Activated T-helper 17 cell treated with anti-CD3 and anti-CD28 coated beads, Interleukin-2, amount 50 U/mL, for 72 hours (primary cell): ENCODE data around the gene SCD5. TPM values are rescaled to one million over a fixed set of nuclear protein-coding genes. Genes with fewer than 3 reads are reported as not detected.
"Not testable (repeated sequence)": the region's sequence is repeated elsewhere in the genome, so short reads cannot be mapped to it uniquely, and the experiment has no call there.

Experiments
- ATAC-seq: fragments of 150-1000 bp; cut with Tn5 transposase; replicated peaks from 2 replicates; pipeline ENCODE4 v1.10.0; 2021; ENCODE audit warnings: mild to moderate bottlenecking, moderate library complexity
- H3K27ac Mint-ChIP-seq: one replicate; pipeline ENCODE4 v1.8.0; 2022; ENCODE audit warnings: mixed read lengths
- H3K27me3 Mint-ChIP-seq: one replicate; pipeline ENCODE4 v1.8.0; 2022; ENCODE audit warnings: mixed read lengths
- H3K36me3 Mint-ChIP-seq: one replicate; pipeline ENCODE4 v1.8.0; 2022; ENCODE audit warnings: low read depth, mild to moderate bottlenecking, mixed read lengths
- H3K4me1 Mint-ChIP-seq: one replicate; pipeline ENCODE4 v1.8.0; 2022; ENCODE audit warnings: mixed read lengths
- H3K4me3 Mint-ChIP-seq: one replicate; pipeline ENCODE4 v1.8.0; 2022; ENCODE audit warnings: mild to moderate bottlenecking, mixed read lengths
- H3K9me3 Mint-ChIP-seq: one replicate; pipeline ENCODE4 v1.8.0; 2022; ENCODE audit warnings: mixed read lengths
- total RNA-seq, 2 donors: library from RNA; stranded (reverse); gene quantifications; one replicate each; pipeline ENCODE4 v1.2.3, GENCODE V29; 2022

SCD5 gene
- total RNA-seq: under 1 TPM; 0.21 to 0.91 TPM

- no peaks in the 10 kb centered on the region for H3K4me1 Mint-ChIP-seq
- peaks cover 44% of the 10 kb centered on the region for H3K27me3 Mint-ChIP-seq
Measured at GRCh38 chr4:82798168-82799005, at the start of gene SCD5. SCD5 (minus strand) TSS chr4:82798796; CDS start chr4:82798537, 259 bp downstream.

GRCh38 chr4:82842593-82842992 is 44.0 kb upstream of the SCD5 start:
- peaks cover 96% of the 10 kb centered on the region for H3K36me3 Mint-ChIP-seq
- H3K27ac Mint-ChIP-seq: no peak overlapping the region
- ATAC-seq: no peak
- no peaks in the 10 kb centered on the region for H3K4me1 Mint-ChIP-seq
- H3K9me3 Mint-ChIP-seq: no peaks in the 10 kb centered on the region
- no peak overlapping the region for H3K4me3 Mint-ChIP-seq
- H3K27me3 Mint-ChIP-seq: no peaks in the 10 kb centered on the region

More at GRCh38 chr4:82798168-82799005, at the start of gene SCD5:
- peak; percentile 85 for ATAC-seq
- H3K36me3 Mint-ChIP-seq: no peaks in the 10 kb centered on the region
- H3K4me3 Mint-ChIP-seq: peak within 1 kb of the TSS; percentile 70
- no peaks in the 10 kb centered on the region for H3K9me3 Mint-ChIP-seq
- no peak within 1 kb of the TSS for H3K27ac Mint-ChIP-seq

GRCh38 chr4:82839624-82840023 is 41.0 kb upstream of the SCD5 start:
- H3K27ac Mint-ChIP-seq: no peak overlapping the region
- no peak for ATAC-seq
- no peak overlapping the region for H3K4me3 Mint-ChIP-seq
- no peaks in the 10 kb centered on the region for H3K9me3 Mint-ChIP-seq
- no peaks in the 10 kb centered on the region for H3K27me3 Mint-ChIP-seq
- no peaks in the 10 kb centered on the region for H3K4me1 Mint-ChIP-seq
- peaks cover 91% of the 10 kb centered on the region for H3K36me3 Mint-ChIP-seq

GRCh38 chr4:82833696-82834313 is 35.2 kb upstream of the SCD5 start:
- Mint-ChIP-seq H3K9me3 (no peaks in the 10 kb centered on the region), H3K36me3 (peaks cover 88% of the 10 kb centered on the region), H3K27me3 (no peaks in the 10 kb centered on the region), H3K4me3 (no peak overlapping the region), H3K4me1 (peaks cover 4% of the 10 kb centered on the region), H3K27ac (no peak overlapping the region)
- no peak for ATAC-seq

GRCh38 chr4:82833060-82833459 is 34.5 kb upstream of the SCD5 start:
- H3K4me1 Mint-ChIP-seq, H3K27ac Mint-ChIP-seq, H3K9me3 Mint-ChIP-seq, H3K4me3 Mint-ChIP-seq, ATAC-seq, H3K27me3 Mint-ChIP-seq: not testable (repeated sequence)
- peaks cover 88% of the 10 kb centered on the region for H3K36me3 Mint-ChIP-seq

GRCh38 chr4:82825425-82825824 is 26.8 kb upstream of the SCD5 start:
- H3K27ac Mint-ChIP-seq: peak overlapping the region; percentile 1
- no peaks in the 10 kb centered on the region for H3K27me3 Mint-ChIP-seq
- no peak for ATAC-seq
- no peaks in the 10 kb centered on the region for H3K9me3 Mint-ChIP-seq
- H3K36me3 Mint-ChIP-seq: peaks cover 91% of the 10 kb centered on the region
- peaks cover 4% of the 10 kb centered on the region for H3K4me1 Mint-ChIP-seq
- no peak overlapping the region for H3K4me3 Mint-ChIP-seq

GRCh38 chr4:82823062-82823461 is 24.5 kb upstream of the SCD5 start:
- ATAC-seq: no peak
- Mint-ChIP-seq H3K4me3 (no peak overlapping the region), H3K36me3 (peaks cover 98% of the 10 kb centered on the region), H3K27ac (no peak overlapping the region), H3K4me1 (peaks cover 4% of the 10 kb centered on the region), H3K27me3 (no peaks in the 10 kb centered on the region), H3K9me3 (no peaks in the 10 kb centered on the region)

GRCh38 chr4:82820689-82821088 is 22.1 kb upstream of the SCD5 start:
- H3K27ac Mint-ChIP-seq: peak overlapping the region; percentile 37
- no peaks in the 10 kb centered on the region for H3K27me3 Mint-ChIP-seq
- no peak overlapping the region for H3K4me3 Mint-ChIP-seq
- peaks cover 89% of the 10 kb centered on the region for H3K36me3 Mint-ChIP-seq
- H3K9me3 Mint-ChIP-seq: no peaks in the 10 kb centered on the region
- peaks cover 4% of the 10 kb centered on the region for H3K4me1 Mint-ChIP-seq
- ATAC-seq: no peak

GRCh38 chr4:82818664-82819662 is 20.4 kb upstream of the SCD5 start:
- H3K4me1 Mint-ChIP-seq: peaks cover 4% of the 10 kb centered on the region
- H3K9me3 Mint-ChIP-seq: no peaks in the 10 kb centered on the region
- H3K36me3 Mint-ChIP-seq: peaks cover 74% of the 10 kb centered on the region
- no peaks in the 10 kb centered on the region for H3K27me3 Mint-ChIP-seq
- H3K4me3 Mint-ChIP-seq: no peak overlapping the region
- no peak overlapping the region for H3K27ac Mint-ChIP-seq
- ATAC-seq: no peak

GRCh38 chr4:82816874-82817273 is 18.3 kb upstream of the SCD5 start:
- H3K27ac Mint-ChIP-seq, H3K4me1 Mint-ChIP-seq, H3K4me3 Mint-ChIP-seq, H3K9me3 Mint-ChIP-seq, ATAC-seq, H3K27me3 Mint-ChIP-seq: not testable (repeated sequence)
- H3K36me3 Mint-ChIP-seq: peaks cover 54% of the 10 kb centered on the region

GRCh38 chr4:82814034-82814433 is 15.4 kb upstream of the SCD5 start:
- ATAC-seq: no peak
- Mint-ChIP-seq H3K4me3 (no peak overlapping the region), H3K27me3 (no peaks in the 10 kb centered on the region), H3K27ac (no peak overlapping the region), H3K4me1 (peaks cover 6% of the 10 kb centered on the region), H3K9me3 (no peaks in the 10 kb centered on the region), H3K36me3 (peaks cover 25% of the 10 kb centered on the region)

GRCh38 chr4:82811838-82812341 is 13.3 kb upstream of the SCD5 start:
- Mint-ChIP-seq H3K4me1 (peaks cover 6% of the 10 kb centered on the region), H3K4me3 (no peak overlapping the region), H3K9me3 (no peaks in the 10 kb centered on the region), H3K27ac (peak overlapping the region; percentile 68), H3K36me3 (peaks cover 4% of the 10 kb centered on the region), H3K27me3 (no peaks in the 10 kb centered on the region)
- no peak for ATAC-seq

GRCh38 chr4:82811392-82811791 is 12.8 kb upstream of the SCD5 start:
- Mint-ChIP-seq H3K27me3 (no peaks in the 10 kb centered on the region), H3K9me3 (no peaks in the 10 kb centered on the region), H3K36me3 (no peaks in the 10 kb centered on the region), H3K27ac (no peak overlapping the region), H3K4me1 (peaks cover 6% of the 10 kb centered on the region), H3K4me3 (no peak overlapping the region)
- no peak for ATAC-seq

GRCh38 chr4:82810176-82810575 is 11.6 kb upstream of the SCD5 start:
- H3K4me3 Mint-ChIP-seq: no peak overlapping the region
- no peak overlapping the region for H3K27ac Mint-ChIP-seq
- H3K36me3 Mint-ChIP-seq: no peaks in the 10 kb centered on the region
- H3K9me3 Mint-ChIP-seq: no peaks in the 10 kb centered on the region
- H3K27me3 Mint-ChIP-seq: no peaks in the 10 kb centered on the region
- ATAC-seq: no peak
- H3K4me1 Mint-ChIP-seq: peaks cover 6% of the 10 kb centered on the region
